GM21825 (cell line): ENCODE data around the gene RHBDF2.

ENCODE experiments used
- ATAC-seq: cut with Tn5 transposase; IDR thresholded peaks from one replicate; pipeline ENCODE4 v1.9.1; 2021; ENCODE audit warnings: mild to moderate bottlenecking, moderate library complexity; ENCODE audit not compliant: unreplicated experiment

Gene RHBDF2

DNA sequence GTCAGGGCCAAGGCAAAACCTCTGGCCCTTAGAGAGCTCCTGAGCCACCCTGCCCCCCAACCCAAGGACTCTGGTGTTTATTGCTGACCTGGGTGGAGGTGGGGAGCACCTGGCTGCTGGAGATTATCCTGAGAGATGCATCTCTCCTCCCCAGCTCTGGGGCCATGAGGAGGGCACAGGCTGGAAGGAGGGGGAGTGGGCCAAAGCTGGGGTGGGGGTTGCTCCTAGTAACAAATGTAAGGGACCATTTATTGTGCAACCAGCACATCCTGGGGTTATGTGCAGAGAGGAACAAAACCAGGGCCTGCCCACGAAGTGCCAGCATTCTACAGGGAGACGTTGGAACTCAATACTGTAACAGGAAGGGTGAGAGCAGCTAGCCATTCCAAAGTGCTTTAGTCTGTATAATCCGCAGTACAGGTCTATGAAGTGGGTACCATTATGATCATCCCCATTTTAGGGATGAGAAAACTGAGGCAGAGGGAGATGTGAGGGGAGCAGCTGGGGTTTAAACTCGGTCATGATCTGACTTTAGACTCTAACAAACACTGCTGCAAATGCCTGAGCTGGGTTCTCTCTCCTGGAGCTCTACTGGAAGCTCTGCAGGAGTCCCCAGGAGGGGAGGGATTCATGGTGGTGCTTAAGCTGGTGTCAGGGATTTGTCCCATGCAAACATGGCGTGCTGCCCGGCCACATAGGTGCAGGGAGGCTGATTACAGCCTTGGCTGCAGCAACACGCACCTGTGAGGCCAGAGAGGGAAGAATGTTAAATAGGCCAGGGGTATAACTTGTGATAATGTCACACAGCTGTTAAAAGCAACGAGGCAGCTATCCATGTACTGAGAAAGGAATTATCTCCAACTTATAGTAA is 1.4 kb upstream of the RHBDF2 start:
- no peak for ATAC-seq

GRCh38 chr17:76501827-76502307 is 644 bp upstream of the RHBDF2 start:
- ATAC-seq: no peak

DNA sequence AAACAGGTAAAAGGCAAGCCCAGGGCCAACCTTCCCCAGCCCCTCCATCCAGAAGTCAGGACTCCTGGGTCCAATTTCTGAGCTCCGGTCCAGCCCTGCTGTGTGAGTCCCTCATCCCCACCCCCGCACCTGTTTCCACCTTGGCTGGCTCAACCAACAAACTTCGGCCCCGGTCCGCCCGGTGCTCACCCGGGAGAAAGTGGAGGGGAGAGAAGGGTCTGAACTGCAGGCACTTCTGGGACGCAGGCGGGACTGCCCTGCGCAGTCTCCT is 541 bp downstream of the RHBDF2 start:
- ATAC-seq: no peak

- ATAC-seq: no peak
Measured at GRCh38 chr17:76500074-76500746, 1.0 kb downstream of the RHBDF2 start.

DNA sequence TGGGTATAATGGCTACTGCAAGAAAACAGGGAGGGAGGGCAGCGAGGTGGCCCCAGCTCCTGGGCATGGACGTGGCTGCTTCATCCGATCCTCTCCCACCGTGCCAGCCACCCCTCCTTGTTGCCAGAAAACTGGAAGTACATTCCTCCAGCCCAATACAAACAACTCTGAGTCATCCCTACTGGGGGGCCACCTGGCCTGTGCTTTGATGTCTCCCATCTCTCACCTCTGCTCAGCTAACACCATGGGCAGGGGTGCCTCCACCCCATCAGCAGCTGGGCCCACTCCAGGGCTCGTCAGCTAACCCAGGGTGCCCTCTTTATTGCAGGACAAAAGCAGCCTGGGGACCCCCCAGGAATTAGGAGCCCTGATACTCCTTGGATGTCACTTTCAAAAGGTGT is 2.0 kb downstream of the RHBDF2 start:
- ATAC-seq: no peak

DNA sequence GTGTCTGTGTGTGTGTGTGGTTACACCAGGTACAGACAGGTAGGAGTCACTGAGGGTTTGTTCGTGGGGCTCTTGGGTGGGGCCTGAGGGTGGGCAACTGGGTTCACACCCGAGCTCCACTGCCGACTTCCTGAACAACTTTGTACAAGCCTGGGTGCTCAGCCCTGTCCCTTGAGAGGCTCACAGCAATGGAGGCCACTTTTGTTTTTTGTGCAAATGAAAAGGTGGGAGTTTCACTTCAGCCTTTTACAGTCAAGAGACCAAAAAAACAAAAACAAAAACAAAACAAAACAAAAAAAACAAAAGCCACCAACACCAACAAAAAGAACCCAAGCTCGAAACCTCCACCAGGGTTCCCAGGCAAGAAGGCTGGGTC is 2.4 kb downstream of the RHBDF2 start:
- ATAC-seq: no peak

GRCh38 chr17:76497979-76498875 is 3.0 kb downstream of the RHBDF2 start:
- ATAC-seq: no peak

DNA sequence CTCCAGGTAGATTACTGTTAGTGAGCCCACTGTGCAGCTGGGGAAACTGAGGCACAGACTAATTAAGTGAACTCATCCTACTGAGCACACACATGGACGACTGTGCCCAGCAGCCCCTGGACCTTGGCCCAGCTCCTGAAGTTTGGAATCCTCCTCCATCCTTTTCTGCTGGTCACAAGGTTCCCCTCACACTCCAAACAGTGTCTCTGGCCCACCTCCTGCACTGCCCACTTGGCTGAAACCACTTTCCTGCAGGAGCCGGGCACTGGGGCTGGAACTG is 3.6 kb downstream of the RHBDF2 start:
- ATAC-seq: no peak

GRCh38 chr17:76496464-76496863 is 4.8 kb downstream of the RHBDF2 start:
- ATAC-seq: no peak

- ATAC-seq: no peak
Measured at GRCh38 chr17:76495663-76496400, 5.4 kb downstream of the RHBDF2 start.

- ATAC-seq: peak; percentile 1
Measured at GRCh38 chr17:76493505-76494167, 7.6 kb downstream of the RHBDF2 start.

DNA sequence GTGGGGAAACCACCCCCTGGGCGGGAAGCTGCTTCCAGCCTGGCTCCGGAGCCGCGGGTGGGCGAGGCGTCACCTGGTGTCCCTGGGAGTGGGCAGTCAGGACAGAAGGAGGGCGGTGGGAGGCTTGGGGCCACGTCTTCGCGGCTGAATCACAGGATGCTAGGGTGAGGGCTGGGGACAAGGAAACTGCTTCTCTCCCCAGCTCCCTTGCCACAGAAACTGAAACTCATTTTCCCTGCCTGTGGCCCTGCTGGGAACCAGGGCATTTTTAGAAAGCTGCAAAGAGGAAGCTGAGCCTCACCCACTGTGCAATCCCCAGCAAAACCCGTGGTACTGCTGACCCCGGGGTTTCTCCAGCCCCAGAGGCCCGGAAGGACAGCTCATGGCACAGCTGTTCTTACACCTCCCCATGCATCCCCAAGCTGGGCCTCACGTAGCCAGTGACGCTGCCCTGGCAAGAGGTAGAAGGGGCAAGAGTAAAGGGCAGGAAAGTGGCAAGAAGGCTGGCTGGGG is 8.2 kb downstream of the RHBDF2 start:
- peak; percentile 39 for ATAC-seq

- peak; percentile 36 for ATAC-seq
Measured at GRCh38 chr17:76492123-76492988, 8.9 kb downstream of the RHBDF2 start.

DNA sequence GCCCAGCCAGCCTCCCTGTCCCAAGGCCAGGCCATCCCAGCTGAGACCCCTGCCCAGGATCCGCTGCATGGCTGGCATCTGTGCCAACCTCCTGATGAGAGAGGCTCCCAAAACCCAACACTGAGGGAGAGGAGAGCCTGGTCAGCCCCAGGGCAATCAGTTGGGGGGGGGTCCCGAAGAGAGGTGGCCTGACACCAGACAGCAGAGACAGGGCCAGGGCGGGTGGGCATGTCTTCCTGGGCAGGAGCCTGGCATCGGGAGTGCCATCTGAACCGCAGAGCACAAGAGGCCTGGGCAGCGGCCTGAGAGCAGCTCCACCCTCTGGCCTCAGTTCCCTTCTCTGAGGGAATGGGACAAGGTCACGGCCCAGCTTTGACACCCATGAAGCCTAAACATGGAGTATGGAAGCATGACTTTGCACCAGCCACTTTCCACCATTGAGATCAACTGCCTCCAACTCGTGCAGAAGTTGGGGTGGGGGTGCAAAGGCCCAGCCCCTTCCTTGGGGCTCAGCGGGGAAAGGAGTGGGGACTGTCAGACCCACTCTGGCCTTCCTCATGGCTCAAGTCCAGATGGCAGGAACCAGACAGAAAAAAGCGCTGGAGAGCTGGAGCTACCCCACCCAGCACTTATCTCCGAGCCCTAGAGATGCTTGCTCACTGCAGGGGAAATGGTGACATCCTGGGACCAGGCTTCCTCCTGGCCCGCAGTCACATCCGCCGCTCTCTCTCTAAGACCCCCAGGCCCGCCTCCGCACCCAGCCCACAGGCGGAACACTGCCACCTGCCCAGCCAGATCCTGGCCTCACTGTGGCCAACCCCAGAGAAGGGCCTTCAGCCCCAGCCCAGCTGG is 9.7 kb downstream of the RHBDF2 start:
- peak; percentile 1 for ATAC-seq

DNA sequence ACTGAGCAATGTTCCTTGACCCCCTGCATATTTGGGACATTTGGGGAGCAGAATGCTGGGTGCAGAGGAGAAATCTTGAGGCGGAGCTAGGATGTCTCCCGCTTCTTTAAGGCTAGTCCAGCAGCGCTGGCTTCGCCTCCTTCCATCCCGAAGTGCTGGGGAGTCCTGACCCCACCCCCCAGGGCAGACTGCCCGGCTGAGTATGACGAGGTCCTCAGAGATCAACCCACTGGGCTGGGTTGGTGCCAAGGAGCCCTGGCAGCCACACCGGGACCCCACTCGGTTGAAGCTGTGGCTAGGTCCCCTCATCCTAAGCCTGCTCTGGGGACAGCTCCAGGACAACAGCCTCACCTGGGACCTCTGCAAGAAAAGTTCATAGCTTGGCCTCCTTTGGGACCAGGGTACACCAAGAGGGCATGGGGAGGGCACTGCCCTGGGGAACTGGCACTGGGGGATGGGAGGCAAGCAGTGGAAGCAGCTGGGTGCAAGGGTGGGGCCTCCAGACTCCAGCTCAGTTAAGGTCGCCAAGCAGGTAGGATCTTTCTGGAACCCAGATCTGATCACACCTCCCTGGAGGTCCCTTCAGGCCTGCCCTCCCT is 11.0 kb downstream of the RHBDF2 start:
- no peak for ATAC-seq

GRCh38 chr17:76487451-76488192 is 13.6 kb downstream of the RHBDF2 start:
- no peak for ATAC-seq

DNA sequence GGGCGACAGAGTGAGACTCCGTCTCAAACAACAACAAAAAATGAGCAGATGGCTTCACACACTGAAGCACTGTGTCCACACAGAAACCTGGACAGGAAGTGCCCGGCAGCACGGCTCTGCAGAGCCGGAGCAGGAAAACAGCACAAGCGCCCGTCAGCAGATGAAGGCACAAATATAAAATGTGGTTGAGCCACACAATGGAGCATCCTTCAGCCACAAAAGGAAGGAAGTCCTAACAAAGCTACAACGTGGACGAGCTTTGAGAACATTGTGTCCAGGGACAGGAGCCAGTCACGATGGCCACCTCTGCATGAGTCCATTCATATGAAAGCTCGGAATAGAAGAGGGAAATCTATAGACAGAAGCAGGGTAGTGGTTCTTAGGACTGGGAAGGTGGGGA is 15.7 kb downstream of the RHBDF2 start:
- no peak for ATAC-seq
